ENCODE measurements around the gene RABL6. TPM values are rescaled to one million over a fixed set of nuclear protein-coding genes. Genes with fewer than 3 reads are reported as not detected.

RABL6 gene
- total and polyA plus RNA-seq, 3 donors from 2014 or later, result 69.1 to 103 (median 95.1) TPM

DNA sequence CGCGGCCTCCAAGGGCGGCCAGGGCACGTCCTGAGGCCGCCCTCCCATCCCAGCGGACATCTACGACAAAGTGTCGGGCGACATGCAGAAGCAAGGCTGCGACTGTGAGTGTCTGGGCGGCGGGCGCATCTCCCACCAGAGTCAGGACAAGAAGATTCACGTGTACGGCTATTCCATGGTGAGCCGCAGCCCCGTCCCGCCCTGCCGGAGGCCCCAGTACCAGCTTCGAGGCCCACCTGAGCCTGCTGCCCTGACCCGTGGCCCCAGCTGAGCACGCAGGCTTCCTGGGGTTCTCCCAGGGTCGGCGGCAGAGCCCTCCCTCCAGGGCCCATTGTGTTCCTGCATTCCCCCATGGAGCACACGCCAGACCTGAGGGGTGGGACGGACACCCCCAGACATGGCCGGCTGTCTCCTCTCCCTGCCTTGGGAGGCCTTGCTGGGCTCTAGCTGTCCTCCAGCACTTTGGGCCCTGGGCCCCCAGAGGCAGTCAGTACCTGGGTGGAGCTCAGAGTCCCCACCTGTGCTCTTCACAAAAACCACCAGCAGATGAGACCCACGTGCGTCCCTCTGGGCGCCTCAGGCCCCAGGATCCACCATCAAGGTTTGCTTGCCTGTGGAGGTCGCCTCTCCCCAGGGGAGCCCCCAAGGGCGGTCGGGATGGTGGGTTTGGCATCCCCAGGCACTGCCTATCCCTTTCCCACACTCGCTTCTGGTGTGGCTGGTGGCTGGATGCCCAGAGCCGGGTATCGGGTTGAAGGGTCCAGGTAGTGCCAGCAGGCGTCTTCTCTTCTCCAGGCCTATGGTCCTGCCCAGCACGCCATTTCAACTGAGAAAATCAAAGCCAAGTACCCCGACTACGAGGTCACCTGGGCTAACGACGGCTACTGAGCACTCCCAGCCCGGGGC lies 42.5 kb downstream of the RABL6 start:
- Histone ChIP-seq H3K36me3 (ENCODE audit: low read depth, missing control alignments) (no peaks in the 10 kb centered on the region), H3K4me1 (peaks cover 33% of the 10 kb centered on the region), H3K4me3 (peak overlapping the region; percentile 65 to 72), H3K9me3 (no peaks in the 10 kb centered on the region), H3K27me3 (no peaks in the 10 kb centered on the region), H3K27ac (peak overlapping the region; percentile 89 to 97)
- no peak for TF ChIP-seq POLR2A (IDR thresholded peaks at IDR 0.05)
- TF ChIP-seq, protein P1, sequence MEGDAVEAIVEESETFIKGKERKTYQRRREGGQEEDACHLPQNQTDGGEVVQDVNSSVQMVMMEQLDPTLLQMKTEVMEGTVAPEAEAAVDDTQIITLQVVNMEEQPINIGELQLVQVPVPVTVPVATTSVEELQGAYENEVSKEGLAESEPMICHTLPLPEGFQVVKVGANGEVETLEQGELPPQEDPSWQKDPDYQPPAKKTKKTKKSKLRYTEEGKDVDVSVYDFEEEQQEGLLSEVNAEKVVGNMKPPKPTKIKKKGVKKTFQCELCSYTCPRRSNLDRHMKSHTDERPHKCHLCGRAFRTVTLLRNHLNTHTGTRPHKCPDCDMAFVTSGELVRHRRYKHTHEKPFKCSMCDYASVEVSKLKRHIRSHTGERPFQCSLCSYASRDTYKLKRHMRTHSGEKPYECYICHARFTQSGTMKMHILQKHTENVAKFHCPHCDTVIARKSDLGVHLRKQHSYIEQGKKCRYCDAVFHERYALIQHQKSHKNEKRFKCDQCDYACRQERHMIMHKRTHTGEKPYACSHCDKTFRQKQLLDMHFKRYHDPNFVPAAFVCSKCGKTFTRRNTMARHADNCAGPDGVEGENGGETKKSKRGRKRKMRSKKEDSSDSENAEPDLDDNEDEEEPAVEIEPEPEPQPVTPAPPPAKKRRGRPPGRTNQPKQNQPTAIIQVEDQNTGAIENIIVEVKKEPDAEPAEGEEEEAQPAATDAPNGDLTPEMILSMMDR (IDR thresholded peaks at IDR 0.05), result no peak
- no peak for DNase-seq
- intact Hi-C loops (cut with DNase I; ENCODE audit: low total_unique reads), result no loop called here
- 34 to 45% methylated on average over 21 to 43 of the region's 43 CpGs for WGBS, 2 donors

DNA sequence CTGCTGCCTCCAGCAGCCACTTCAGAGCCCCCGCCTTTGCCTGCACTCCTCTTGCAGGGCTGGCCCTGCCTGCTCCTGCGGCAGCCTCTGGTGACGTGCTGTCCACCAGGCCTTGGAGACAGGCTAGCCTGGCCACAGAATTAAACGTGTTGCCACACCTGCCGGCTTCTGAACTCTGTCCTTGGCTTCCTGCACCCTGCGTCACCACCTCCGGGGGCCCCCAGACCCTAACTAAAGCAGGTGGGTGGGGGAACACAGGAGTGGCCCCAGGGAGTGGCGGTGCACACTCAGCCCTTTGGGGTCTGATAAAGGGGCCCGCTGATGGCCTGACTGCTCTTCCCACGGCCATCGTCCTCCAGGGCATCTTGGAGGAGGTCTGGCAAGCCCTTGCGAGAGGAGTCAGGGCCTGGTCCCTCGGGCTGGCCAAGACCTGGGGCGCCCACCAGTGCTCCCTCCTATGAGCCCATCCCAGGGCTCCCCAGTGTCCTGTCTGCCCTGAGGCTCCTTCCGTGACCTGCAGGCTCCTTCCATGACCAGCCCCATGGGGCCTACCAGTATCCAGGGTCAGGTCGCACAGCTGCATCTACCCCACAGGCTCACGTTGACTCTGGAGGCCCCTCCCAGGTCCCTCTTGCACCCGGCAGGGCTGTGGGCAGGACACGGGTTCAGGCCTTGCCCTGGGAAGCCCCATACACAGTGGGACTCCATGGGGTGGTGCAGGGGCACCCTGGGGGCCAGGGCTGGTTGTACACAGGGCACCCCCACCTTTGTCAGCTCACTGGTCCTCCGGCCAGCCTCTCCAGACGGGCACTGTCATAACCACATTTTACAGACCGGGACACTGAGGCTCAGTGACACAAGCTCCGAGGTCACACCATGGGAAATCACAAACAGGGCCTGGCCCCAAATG lies 43.4 kb downstream of the RABL6 start:
- H3K27ac ChIP-seq, result peak overlapping the region; percentile 50 to 89
- DNase-seq, result no peak
- 80 to 81% methylated on average over 7 to 23 of the region's 23 CpGs for WGBS, 2 donors
- peaks cover 33% of the 10 kb centered on the region for H3K4me1 ChIP-seq
- no peak overlapping the region for H3K4me3 ChIP-seq
- H3K9me3 ChIP-seq, result no peaks in the 10 kb centered on the region
- intact Hi-C loops (cut with DNase I; ENCODE audit: low total_unique reads), result no loop called here
- TF ChIP-seq POLR2A (IDR thresholded peaks at IDR 0.05), result no peak
- TF ChIP-seq, protein P1 (IDR thresholded peaks at IDR 0.05), result no peak
- H3K36me3 ChIP-seq (ENCODE audit: low read depth, missing control alignments), result no peaks in the 10 kb centered on the region
- H3K27me3 ChIP-seq, result no peaks in the 10 kb centered on the region

DNA sequence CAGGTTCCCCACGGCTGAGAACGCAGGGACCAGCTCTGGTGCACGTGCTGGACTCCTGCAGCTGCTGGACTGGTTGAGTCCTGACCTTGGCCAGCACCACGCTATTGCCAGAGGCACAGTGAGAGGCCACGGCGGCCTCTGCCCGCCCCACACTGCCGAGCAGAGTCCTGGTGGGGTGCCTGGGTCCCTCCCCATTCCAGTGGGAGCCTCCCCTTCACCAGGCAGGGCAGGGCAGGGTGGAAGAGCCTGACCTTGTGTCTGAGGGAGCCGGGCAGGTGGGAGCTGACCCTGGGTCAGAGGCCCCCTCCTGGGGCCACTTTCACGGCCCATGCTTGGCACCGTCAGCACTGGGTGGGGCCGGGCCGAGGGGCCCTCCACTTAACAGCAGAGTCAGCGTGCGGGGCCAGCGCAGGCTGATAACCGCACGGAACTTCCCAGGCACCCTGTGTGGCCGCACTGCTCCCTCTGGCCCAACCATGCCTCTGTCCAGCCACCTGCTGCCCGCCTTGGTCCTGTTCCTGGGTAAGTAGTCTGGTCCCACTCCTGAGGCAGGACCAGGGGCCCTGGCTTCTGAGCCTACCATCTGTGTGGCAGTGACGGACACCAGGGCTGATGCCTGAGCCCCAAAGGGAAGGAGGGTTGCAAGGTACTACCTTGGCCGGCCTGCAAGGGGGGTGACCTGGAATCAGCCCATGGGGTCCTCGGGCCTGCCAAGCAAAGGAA lies 44.4 kb downstream of the RABL6 start, which contains the start of gene MAMDC4:
Gene MAMDC4, plus strand, starts transcription at position 406 of the 723 bp plus-strand sequence. Its CDS starts 71 bp downstream, at position 477.
- peak; percentile 91 for DNase-seq
- Histone ChIP-seq H3K36me3 (ENCODE audit: low read depth, missing control alignments) (no peaks in the 10 kb centered on the region), H3K27me3 (no peaks in the 10 kb centered on the region), H3K9me3 (no peaks in the 10 kb centered on the region), H3K27ac (peak within 1 kb of the TSS; percentile 50 to 89), H3K4me1 (peaks cover 32% of the 10 kb centered on the region), H3K4me3 (no peak within 1 kb of the TSS)
- TF ChIP-seq, protein P1 (IDR thresholded peaks at IDR 0.05), result no peak
- WGBS, 2 donors, result 46% methylated on average over 23 of the region's 23 CpGs; no CpG with 5 or more reads in 1 of the 2 donors
- intact Hi-C loops (cut with DNase I; ENCODE audit: low total_unique reads), result no loop called here

DNA sequence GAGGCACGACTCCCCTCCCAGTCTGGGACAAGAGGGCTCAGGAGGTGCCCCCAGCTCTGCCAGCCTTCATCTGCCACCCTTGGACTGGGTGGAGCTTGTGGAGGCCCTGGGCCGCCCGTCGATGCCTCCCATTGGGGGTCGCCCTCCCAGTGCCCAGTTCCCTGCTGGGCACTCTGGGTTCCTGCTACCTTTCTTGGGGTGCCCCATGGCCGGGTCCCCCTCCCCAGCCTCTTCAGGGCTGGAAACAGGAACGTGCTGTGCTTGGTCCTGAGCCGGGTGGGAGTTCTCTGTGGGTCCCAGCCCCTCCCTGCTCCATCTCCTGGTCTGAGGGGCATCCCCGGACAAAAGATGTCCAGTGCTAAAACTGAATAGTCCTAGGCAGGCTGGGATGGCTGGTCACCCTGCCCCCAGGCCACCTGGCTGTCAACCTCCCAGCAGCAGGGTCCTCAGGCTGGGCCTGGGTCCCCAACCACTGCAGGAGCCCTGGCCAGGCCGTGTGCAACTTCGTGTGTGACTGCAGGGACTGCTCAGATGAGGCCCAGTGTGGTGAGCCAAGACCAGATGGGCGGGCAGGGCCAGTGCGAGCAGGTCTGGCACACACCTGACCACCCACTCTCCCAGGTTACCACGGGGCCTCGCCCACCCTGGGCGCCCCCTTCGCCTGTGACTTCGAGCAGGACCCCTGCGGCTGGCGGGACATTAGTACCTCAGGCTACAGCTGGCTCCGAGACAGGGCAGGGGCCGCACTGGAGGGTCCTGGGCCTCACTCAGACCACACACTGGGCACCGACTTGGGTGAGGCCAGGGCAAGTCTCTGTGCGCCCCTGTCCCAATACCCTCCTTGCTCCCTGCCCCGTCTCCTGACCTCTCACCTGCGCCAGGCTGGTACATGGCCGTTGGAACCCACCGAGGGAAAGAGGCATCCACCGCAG lies 45.2 kb downstream of the RABL6 start:
- TF ChIP-seq, protein P1 (IDR thresholded peaks at IDR 0.05), result no peak
- TF ChIP-seq POLR2A (IDR thresholded peaks at IDR 0.05), result no peak
- intact Hi-C loops (cut with DNase I; ENCODE audit: low total_unique reads), result no loop called here
- peaks cover 31% of the 10 kb centered on the region for H3K4me1 ChIP-seq
- no peaks in the 10 kb centered on the region for H3K36me3 ChIP-seq (ENCODE audit: low read depth, missing control alignments)
- H3K9me3 ChIP-seq, result no peaks in the 10 kb centered on the region
- DNase-seq, result no peak
- H3K27ac ChIP-seq, result peak overlapping the region; percentile 24 to 50
- H3K27me3 ChIP-seq, result no peaks in the 10 kb centered on the region
- 85 to 91% methylated on average over 7 to 25 of the region's 29 CpGs for WGBS, 2 donors
- no peak overlapping the region for H3K4me3 ChIP-seq
